Measurements from ENCODE around the gene DLG5.

- TF ChIP-seq POLR2A (IDR thresholded peaks at IDR 0.05) (no peak), CTCF (IDR thresholded peaks at IDR 0.05) (no peak)
Measured at GRCh38 chr10:77905781-77906180, 20.8 kb downstream of the DLG5 start.

All from heart left ventricle (tissue), 13 donors.